ENCODE measurements around the gene RYR3.

Gene RYR3

DNA sequence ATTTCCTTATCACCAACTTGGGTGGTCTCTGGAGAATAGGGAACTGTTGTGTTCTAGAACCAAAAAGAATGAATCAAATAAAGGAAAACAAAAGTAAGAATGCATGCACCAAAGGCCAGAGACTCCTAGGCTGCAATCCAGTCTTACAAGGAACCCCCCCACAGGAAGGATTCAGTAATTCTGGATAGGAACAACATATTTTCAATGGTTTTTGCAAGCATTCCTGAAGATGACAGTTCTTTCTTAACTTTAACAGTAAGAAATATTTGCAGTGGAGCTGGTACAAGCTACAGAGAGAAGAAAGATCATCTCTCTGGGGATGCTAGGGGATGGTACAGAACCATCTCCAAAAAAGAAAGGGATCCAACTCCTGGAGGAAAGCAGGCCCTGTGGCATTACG is 541.3 kb downstream of the RYR3 start:
- DNase-seq, result no peak

GRCh38 chr15:33852570-33852969 is 541.8 kb downstream of the RYR3 start:
- no peak for DNase-seq

DNA sequence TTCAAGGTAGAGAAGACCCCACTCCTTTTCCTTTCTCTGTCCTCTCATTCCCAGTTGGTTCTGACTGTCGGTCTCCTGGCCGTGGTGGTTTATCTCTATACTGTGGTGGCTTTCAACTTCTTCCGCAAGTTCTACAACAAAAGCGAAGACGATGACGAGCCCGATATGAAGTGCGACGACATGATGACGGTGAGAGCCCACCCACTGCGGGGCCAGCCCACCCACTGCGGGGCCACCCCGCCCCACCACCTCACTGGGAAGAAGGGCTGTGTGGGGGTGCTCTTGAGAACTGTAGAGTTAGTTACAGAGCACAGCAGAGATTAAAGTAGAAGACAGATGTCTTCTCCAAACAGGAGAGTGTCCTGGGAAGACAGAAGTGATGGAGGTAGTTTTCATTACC is 547.0 kb downstream of the RYR3 start:
- no peak for DNase-seq

DNA sequence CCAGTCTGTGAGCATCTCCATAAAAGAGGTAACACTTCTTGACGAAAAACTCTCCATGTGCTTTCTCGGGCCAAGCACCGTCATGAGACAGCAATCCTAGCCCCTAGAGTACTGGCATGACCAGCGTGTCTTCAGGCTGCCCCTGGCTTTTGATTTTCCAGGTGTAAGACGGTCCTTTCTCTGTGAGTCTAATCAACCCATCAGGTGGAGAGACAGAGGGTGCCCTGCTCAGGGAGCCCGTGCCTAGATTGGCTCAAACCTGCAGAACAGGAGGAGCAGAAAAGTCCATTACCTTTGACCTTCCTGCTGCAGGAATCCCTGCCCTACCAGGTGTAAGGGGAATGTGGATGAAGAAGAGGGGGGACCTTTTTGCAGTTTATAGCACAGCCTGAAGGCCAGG is 548.1 kb downstream of the RYR3 start:
- no peak for DNase-seq

GRCh38 chr15:33859992-33860545 is 549.3 kb downstream of the RYR3 start:
- no peak for DNase-seq

- DNase-seq, result no peak
Observed at GRCh38 chr15:33860754-33861153, 550.0 kb downstream of the RYR3 start.

DNA sequence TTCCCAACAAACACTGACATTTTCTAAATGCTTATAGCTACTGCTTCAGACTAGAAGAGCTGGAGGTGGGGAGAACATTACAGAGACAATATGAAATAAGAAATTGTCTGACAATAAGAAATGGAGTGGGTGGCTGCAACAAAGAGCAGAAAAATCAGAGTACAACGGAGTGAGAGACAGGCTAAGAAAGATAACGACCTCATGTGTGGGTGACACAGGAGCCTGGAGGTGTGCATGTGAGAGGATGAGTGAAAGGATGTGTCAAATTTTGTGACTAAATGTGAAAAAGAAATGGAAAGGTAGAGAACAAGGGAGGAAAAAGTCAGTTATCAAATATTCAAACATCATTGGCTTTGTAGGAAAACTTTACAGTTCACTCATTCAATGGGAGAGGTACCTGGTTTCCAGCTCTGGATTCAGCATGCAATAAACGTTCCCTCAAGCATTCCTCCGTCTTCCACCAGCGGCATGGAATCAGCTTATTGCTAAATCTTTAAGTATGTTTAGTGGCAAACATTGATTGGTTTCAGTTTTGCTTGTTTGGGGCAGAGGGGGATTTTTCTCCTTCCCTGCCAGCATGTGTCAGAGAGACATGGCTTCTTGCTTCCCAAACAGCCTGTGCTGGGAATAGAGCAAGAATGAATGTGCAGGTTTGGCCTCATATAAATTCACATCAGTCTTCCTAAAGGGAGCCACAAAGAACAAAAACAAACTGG is 553.8 kb downstream of the RYR3 start:
- no peak for DNase-seq

DNA sequence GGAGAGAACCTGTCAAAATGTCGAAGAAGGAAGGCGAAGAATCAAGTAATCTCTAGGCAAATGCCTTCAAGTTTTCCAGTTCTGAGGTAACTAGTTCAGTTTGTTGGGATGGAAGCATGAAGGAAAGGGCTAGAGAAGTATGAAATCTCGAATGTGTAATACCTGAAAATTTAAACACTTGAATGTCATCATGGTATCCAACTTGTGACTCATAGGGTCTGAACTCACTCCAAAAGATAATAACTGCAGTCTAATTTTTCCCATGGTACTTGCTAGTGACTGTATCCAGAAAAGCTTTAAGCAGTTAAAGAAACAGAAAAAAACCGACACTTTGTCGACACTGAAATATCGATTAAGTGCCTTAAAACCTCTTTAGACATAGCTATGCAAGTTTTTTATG is 554.6 kb downstream of the RYR3 start:
- DNase-seq, result no peak

DNA sequence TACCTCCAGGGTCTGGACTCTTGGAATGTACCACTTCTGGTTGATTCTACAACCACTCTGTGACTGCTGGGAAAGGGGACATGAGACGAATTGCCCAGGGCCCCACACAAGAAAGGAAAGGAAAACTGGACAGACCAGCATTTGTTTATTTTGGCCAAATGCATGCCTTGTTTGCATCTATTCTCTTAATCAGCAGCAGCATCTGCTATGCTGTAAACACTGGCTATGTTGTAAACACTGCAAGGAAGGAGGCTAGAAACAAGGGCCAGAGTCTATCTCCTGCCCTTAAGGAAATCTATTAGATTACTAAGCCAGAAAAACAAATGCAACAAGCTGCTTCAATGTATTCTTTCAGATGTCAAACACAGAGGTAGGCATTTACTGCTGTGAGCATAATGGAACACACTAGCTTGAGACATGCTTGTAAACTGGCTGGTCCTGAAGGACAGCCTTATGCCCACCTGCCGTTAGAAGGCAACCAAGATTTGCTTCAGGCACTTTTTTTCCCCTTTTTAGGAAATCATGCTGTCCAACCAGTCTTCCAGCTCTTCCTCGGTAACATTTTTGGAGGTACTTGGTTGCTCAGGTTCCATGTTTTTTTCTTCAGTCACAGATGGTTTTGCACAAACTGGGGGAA is 555.5 kb downstream of the RYR3 start:
- DNase-seq, result no peak

DNA sequence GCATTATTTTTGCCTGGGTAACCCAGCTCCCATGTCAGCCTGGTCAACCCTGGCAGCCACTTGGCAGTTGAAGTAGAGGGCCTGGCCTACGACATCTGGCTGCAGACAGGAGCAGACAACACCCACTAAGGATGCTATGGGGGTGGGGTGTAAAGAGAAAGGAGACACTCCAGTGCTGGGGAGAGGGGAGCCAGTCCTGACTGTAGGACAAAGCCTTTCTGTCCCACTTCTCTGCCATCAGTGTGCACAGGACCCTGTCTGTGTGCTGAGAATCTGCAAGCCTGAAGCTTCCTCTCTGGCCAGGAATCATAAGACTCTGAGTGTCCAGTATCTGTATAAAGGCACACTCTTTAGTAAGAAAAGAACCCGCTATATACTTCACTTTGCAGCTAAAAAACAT is 561.2 kb downstream of the RYR3 start:
- no peak for DNase-seq

DNA sequence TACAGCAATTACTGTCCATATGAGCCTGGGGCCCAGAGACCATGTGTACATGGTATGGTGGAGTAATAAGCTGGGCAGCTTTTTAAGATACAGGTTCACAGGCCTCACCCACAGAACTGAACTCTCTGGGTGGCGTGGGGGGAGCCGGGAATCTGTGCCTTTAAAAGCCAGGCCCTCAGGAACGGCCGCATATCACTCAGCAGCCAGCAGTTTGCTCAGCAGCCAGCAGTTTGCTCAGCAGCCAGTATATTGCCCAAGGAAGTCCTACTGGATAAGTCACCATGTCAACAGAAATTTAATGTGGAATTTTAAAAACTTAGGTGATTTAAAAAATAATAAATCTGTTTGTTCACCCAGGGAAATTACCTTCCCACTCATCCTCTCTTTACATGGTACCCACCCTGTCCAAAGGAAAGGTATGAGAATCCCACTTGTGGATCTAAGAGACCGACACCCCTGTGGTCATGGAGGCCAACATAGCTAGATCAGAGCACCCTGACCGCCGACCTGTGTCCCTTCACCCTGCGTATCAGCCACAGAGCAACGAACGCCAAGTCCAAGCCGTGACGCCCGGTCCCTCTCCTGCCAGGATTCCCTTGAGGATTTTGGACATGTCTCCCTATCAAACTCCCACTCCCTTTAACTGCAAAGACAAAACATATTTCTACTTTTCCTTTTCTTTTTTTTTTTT is 561.8 kb downstream of the RYR3 start:
- DNase-seq, result no peak

DNA sequence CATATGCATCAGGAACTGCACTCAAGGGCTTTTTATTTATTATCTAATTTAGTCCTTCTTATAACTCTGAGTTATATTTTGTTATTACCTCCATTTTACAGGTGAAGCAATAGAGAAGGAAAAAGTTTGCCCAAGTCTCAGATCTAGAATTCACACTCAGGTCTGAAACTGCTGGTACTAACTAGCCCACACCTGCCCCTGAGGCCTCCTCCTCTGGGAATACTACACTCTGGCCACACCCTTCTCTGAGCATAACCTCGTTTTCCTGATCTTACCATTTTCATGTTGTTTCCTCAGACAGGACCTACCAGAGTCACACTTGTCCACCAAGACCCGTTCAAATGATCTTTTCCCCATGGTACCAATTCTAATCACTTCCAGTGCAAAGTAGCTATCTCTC is 563.4 kb downstream of the RYR3 start:
- no peak for DNase-seq

GRCh38 chr15:33882921-33883320 is 572.2 kb downstream of the RYR3 start:
- no peak for DNase-seq

- DNase-seq, result no peak
Observed at GRCh38 chr15:33888176-33888575, 577.4 kb downstream of the RYR3 start.

DNA sequence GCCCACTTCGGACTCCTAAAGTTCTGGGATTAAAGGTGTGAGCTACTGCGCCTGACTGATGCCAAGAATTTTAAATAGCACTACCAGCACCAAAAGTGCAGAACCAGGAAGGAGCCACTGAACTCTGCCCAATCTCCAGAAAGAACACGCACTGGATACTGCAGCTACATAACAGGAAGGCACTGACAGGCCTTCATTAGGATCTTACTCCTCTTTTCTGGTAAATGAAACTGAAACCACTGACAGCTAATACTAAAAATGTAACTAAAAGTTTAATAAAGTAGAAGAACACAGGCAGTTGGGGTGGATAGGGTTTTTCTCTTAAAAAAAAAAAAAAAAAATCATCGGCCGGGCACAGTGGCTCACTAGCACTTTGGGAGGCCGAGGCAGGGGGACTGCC is 583.4 kb downstream of the RYR3 start:
- no peak for DNase-seq

DNA sequence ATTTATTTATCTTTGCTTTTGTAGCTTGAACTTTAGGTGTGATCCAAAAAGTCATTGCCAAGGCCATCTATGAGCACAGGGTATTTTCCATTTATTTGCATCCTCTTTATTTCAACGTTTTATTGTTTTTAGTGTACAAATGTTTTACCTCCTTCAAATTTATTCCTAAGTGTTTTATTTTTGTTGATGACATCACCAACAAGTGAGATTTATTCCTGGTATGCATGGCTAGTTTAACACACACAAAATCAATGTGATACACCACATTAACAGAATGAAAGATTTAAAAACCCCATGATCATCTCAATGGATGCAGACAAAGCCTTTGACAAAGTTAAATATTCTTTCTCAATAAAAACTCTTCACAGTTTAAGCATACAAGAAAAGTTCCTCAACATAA is 591.3 kb downstream of the RYR3 start:
- no peak for DNase-seq

- no peak for DNase-seq
Observed at GRCh38 chr15:33903661-33904060, 592.9 kb downstream of the RYR3 start.

- DNase-seq, result no peak
Observed at GRCh38 chr15:33907326-33907725, 596.6 kb downstream of the RYR3 start.

DNA sequence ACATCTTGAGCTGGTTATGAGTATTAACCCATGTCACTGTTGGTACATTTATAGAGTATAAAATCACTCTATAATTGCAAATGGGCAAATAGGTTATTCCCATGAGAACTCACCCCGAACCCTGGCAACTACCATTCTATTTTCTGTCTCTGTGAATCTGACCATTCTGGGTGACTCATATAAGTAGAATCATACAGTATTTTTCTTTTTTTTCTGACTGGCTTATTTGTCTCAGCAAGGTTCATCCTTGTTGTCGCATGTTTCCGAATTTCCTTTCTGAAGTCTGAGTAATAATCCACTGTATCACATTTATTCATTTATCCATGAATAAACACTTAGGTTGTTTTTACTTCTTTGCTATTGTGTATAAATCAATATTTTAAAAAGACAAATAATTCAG is 597.6 kb downstream of the RYR3 start:
- DNase-seq, result no peak

DNA sequence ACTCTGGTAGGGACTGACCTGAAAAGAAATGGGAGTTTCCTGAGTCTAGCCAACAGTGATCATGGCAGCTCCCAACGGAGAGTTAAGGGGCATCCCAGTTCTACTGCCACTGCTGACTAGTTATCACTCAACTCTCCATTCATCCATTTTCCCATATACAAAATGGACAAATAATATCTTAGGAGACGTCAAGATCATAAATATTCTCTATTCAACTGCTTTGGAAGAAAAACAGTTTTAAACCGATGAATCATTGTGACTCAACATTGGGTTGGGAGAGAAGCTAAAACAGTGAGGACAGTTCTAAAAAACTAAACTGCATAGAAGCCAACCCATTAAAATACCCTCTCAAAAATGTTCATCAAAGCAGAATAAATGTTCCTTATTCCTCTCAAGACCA is 600.0 kb downstream of the RYR3 start:
- DNase-seq, result no peak

DNA sequence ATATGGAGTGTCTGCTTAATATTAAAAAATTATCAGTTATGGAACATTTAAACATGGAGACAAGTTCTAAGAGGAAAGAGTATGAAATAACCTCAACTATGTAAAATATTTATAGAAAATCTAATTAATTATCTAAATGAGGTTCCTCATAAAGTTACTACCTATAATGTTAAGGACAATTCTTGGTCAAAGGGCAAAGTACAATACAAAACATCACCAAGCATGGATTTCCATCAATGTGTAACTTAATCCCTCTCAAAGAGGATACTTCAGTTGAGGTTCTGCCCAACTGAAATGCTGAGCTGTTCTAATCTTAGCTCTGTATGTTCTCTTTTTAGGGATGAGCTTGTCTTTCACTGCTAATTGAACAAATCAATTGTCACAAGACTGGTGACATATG is 601.6 kb downstream of the RYR3 start:
- no peak for DNase-seq

DNA sequence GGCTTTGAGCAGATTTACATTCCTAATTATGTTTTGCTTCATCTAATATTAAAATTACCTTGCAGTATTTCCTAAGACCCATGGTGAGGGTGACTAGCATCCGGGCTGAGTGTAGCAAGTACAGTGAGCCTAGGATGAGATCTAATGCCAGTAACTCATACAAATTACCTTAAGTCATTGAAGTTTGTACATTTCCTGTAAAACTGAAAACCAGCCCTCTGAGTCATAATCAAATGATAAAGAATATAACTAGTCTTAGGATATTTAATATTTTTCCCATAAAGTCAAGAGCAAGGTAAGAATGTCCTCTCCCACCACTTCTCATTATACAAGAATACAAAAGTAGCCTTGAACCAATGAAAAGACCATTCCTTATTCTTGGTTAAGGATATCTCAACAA is 602.7 kb downstream of the RYR3 start:
- no peak for DNase-seq
